Keratinocyte (primary cell): ENCODE measurements around the gene JAKMIP2.

Source experiments
- CTCF ChIP-seq, 3 experiments: IDR thresholded peaks in 1 of 3; conservative IDR thresholded peaks in 1 of 3; optimal IDR thresholded peaks in 1 of 3; 2 replicates in 2 of 3; 3 replicates in 1 of 3; pipeline versions ENCODE3 to v1.5.1; 2011; ENCODE audit warnings: low read length in 3 of 3, mild to moderate bottlenecking in 3 of 3, moderate library complexity in 2 of 3, control low read depth in 1 of 3, inconsistent platforms in 1 of 3; ENCODE audit not compliant: insufficient read depth in 2 of 3; ENCODE audit errors: extremely low read depth in 1 of 3
- EZH2 ChIP-seq: IDR thresholded peaks from one replicate; pipeline ENCODE4 v1.6.1; 2012; ENCODE audit warnings: inconsistent platforms, mild to moderate bottlenecking, low read length, moderate library complexity

GRCh38 chr5:147701468-147701867 is 81.1 kb downstream of the JAKMIP2 start:
- no peak for TF ChIP-seq CTCF (optimal IDR thresholded peaks at IDR 0.05 in 1 of 3, IDR thresholded peaks at IDR 0.05 in 1 of 3, conservative IDR thresholded peaks at IDR 0.05 in 1 of 3; ENCODE audit: extremely low read depth in 1 of 3, insufficient read depth in 2 of 3, low read length in 3 of 3)
- TF ChIP-seq EZH2: no peak
